Suppressor macrophage treated with lipopolysaccharide for 4 hours (primary cell): ENCODE results near the gene MUC2.

Experiments
- DNase-seq: peaks from one replicate; pipeline ENCODE4 v3.0.0-alpha.2; 2020

Gene MUC2

DNA sequence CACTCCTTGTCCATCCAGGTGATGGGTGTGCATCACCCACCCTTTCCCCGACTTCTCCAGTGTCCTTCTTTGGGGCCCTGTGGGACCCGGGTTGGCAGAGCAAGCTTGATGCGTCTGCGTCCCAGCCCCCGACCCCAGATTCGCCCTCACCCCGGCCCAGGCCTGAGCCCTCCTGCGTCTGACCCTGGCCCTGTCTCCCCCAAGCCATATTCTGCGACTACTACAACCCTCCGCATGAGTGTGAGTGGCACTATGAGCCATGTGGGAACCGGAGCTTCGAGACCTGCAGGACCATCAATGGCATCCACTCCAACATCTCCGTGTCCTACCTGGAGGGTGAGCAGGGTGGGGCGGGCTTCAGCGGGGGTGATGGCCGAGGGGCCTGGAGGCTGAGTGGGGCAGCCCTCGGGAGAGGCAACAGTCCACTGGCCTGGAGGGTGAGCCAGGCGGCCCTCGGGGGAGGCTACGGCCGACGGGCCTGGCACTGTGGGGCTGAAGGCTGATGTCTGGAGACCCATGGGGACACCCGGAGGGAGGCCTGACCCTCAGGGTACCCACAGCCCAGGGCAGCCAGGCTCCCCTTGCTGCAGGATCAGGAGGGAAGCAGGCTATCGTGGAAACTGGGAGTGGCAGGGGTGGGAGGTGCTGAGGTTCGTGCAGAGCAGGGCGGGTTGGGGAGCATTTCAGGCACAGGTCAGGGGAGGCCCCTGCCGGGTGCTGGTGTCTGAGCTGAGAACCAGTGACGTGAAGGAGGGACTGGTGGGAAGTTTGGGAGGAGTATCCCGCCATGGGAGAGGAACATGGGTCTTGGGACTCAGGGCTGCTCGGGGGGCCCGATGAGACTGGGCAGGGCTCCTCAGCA is 15.3 kb downstream of the MUC2 start:
- no peak for DNase-seq

DNA sequence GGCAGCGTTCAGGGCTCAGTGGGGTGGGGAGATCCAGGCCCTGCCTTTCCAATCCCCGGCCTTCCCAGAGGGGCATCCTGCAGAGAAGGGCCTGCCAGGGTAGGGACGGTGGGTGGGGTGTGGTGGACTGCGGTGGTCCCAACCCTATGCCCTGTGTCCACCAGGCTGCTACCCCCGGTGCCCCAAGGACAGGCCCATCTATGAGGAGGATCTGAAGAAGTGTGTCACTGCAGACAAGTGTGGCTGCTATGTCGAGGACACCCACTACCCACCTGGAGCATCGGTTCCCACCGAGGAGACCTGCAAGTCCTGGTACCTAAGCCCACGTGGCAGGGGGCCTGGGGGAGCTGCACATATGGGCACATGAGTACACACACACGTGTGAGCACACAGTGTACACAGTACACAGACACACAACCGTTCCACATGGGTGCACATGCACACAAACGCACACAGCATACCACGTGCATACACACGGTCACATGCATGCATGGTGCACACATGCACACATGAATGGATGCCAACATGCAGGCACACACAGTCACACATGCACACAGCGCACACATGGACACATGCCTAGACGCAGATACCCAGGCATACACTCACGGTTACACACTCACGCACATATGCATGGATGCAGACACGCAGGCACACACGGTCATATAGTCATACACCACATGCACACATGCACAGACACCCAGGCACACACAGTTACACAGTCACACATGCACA is 16.1 kb downstream of the MUC2 start:
- no peak for DNase-seq

DNA sequence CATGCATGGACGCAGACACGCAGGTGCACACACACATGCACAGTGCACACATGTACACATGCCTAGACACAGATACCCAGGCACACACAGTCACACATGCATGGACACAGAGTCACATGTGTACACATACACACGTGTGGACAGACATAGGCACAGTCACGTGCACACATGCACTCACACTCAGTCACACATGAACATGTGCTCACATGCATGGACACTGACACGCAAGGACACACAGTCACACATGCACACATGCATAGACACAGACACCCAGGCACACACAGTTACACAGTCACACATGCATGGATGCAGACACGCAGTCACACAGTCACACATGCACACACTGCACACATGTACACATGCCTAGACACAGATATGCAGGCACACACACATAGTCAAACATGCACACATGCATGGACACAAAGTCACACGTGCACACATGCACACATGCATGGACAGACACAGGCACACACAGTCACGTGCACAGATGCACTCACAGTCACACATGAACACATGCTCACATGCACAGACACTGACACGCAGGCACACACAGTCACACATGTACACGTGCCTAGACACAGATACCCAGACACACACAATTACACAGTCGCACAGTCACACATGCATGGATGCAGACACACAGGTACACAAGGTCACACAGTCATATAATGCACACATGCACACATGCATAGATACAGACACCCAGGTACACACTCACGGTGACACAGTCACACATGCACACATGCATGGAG is 16.8 kb downstream of the MUC2 start:
- DNase-seq: no peak

DNA sequence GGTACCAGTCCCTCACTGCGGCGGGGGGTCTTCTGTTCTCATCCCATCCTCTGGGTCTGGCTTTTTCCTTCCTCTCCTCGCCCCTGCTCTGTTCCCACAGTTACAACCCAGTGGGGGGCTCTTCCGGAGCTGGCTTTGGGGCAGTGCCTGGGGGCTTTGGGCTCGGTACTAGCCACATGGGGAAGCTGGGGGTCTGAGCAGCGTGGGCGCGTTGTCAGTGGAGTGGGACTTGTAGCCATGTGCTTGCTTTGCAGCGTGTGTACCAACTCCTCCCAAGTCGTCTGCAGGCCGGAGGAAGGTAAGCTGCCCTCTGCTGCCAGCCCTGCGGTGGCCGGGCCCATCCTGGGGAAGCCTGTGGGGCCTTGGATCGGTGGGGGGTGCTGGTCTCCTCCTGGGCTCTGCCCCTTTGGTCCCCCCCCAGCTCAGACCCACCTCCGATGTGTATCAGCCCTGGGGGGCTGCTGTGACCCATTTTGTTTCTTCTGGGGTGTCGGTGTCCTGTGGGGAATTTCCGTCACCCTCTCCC is 17.5 kb downstream of the MUC2 start:
- no peak for DNase-seq

DNA sequence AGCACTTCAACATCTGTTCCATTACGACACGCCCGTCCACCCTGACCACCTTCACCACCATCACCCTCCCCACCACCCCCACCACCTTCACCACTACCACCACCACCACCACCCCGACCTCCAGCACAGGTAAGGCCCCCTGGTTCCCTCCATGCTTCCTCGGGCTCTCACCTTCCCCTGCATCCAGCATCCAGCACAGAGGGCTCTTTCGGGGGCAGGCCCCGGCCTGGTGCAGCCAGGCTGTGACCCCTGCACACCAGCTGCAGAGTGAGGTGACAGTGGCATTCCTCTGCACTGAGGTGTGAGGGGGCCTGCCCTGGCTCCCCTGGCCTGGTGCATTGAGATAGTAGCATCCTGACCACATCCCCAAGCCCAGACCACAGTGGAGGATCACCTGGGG is 18.2 kb downstream of the MUC2 start:
- DNase-seq: no peak

DNA sequence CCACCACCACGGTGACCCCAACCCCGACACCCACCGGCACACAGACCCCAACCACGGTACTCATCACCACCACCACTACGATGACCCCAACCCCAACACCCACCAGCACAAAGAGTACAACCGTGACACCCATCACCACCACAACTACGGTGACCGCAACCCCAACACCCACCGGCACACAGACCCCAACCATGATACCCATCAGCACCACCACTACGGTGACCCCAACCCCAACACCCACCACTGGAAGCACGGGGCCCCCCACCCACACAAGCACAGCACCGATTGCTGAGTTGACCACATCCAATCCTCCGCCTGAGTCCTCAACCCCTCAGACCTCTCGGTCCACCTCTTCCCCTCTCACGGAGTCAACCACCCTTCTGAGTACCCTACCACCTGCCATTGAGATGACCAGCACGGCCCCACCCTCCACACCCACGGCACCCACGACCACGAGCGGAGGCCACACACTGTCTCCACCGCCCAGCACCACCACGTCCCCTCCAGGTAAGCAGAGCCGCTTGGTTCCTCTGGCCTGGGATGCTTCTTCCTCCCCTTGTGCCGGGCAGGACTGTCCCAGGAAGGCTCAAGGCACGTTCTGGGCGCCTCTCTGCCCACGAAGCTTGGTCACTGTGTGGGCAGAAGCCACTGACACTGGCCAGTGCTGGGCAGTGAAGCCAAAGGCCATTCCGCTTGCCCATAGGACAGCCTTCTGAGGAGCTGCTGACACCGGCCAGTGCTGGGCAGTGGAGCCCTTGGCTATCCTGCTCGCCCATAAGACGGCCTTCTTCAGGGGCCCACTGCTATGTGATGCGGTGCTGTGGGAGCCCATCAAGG is 25.1 kb downstream of the MUC2 start:
- no peak for DNase-seq

DNA sequence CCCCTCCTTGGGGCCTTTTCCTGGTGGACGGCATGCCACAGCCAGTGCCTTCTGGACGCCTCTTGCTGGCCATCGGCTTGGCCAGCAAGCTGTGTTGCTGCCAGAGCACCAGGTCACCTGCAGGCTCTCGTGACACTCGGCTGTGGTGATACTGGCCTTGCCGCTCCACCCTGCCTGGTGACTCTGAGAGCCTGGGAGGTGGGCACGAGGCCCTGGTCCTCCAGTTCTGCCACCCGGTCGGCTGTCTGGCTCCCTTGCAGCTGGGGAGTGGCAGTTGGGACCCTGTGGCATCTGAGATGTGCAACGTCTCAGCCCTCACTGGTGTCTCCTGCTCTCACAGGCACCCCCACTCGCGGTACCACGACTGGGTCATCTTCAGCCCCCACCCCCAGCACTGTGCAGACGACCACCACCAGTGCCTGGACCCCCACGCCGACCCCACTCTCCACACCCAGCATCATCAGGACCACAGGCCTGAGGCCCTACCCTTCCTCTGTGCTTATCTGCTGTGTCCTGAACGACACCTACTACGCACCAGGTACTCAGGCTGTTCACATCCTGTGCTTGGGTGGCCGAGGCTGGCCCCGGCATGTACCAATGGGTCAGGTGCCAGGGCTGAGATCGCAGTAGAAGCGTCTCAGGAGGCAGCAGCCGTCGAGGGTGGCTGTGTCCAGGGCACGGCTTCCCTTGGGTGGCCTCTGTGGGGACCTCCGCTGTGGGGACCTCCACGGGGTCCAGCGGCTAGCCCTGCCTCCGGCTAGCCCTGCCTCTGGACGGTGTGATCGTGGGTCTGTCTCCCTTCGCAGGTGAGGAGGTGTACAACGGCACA is 26.0 kb downstream of the MUC2 start:
- no peak for DNase-seq

DNA sequence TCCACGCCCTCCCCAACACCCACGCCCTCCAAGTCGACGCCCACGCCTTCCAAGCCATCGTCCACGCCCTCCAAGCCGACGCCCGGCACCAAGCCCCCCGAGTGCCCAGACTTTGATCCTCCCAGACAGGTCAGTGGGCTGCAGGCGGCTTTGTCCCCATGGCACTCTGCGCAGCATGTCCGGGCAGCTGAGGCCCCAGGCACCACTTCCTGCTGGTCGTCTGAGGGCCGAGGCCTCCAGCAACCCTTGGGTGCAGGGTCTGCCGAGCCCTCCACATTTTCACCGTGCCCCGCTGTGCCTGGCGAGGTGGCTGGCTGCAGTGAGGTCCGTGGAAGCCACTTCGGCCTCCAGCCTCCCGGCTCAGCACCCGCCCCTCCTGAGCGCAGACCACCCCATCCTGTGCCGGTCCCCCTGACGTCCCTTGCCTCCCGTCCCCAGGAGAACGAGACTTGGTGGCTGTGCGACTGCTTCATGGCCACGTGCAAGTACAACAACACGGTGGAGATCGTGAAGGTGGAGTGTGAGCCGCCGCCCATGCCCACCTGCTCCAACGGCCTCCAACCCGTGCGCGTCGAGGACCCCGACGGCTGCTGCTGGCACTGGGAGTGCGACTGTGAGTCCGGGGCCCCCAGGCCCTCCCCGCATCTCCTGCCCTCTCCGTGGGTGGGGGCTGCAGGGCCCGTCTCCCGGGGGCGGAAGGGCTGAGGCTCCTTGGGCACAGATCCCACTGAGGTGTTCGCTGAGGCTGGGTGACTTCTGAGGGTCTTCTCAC is 26.8 kb downstream of the MUC2 start:
- DNase-seq: no peak

DNA sequence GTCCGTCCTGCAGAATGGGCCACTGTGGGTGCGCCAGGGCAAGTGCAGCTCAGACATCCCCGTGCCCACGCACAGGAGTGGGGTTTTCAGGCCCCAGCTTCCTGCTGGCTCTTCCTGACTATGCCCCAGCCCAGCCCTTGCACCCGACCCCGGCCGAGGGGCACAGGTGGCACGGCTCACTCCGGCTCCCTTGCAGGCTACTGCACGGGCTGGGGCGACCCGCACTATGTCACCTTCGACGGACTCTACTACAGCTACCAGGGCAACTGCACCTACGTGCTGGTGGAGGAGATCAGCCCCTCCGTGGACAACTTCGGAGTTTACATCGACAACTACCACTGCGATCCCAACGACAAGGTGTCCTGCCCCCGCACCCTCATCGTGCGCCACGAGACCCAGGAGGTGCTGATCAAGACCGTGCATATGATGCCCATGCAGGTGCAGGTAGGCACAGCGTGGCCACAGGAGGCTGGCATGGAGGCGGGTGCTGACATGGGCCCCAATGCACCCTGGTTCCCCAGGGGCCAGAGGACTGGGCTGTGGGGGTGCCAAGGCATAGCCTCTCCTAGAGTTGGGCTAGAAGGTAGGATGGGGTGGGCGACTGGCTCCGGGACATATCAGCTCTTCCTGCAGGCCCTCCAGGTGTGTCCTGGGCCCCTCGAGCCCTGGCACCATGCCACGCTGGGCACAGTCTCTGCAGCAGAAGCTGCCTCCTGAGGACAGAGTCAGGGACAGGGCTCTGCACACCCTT is 27.7 kb downstream of the MUC2 start:
- DNase-seq: no peak

DNA sequence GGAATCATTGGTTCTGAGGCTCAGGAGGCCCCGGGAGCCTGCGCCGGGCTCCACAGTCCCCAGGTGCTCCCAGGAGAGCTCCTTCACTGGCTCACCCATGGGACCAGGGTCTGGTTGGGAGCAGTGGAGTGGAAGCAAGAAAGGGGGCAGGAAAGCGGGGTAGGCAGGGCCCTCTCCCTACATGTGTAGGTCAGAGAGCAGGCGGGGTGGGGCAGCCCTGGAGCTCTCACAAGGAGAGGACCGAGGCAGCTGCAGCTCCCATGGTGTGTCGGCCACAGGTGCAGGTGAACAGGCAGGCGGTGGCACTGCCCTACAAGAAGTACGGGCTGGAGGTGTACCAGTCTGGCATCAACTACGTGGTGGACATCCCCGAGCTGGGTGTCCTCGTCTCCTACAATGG is 28.3 kb downstream of the MUC2 start:
- DNase-seq: no peak

DNA sequence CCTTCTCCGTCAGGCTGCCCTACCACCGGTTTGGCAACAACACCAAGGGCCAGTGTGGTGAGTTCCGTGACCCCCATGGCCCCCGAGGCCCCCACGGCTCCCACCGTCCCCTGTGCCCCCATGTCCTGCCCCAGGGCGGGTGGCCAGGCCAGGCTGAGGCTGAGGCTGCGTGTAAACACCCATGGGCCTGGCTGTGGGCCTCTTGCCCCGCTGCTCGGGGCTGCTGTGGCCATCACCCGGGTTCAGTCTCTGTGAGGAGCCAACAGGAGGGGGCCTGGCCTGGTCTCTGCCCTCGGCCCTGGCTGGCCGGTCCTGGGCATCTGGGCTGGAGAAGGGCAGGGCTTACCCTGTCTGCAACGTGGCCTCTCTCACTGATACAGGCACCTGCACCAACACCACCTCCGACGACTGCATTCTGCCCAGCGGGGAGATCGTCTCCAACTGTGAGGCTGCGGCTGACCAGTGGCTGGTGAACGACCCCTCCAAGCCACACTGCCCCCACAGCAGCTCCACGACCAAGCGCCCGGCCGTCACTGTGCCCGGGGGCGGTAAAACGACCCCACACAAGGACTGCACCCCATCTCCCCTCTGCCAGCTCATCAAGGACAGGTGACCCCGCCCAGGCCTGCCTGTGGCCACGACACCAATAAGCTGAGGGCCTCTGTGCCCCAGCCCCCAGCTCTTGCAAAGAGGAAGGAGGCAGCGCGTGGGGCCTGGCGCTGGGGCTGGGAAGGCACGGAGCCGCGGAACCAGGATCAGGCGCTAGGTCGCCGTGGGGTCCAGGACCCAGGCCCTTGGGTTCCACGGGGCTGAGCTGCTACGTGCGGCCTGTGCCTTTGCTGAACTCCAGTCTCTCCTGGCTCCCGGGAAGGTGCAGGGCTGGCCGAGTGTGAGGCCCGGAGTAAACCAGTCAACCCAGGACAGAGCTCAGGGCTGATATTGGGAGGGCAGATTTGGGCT is 29.0 kb downstream of the MUC2 start:
- DNase-seq: no peak

DNA sequence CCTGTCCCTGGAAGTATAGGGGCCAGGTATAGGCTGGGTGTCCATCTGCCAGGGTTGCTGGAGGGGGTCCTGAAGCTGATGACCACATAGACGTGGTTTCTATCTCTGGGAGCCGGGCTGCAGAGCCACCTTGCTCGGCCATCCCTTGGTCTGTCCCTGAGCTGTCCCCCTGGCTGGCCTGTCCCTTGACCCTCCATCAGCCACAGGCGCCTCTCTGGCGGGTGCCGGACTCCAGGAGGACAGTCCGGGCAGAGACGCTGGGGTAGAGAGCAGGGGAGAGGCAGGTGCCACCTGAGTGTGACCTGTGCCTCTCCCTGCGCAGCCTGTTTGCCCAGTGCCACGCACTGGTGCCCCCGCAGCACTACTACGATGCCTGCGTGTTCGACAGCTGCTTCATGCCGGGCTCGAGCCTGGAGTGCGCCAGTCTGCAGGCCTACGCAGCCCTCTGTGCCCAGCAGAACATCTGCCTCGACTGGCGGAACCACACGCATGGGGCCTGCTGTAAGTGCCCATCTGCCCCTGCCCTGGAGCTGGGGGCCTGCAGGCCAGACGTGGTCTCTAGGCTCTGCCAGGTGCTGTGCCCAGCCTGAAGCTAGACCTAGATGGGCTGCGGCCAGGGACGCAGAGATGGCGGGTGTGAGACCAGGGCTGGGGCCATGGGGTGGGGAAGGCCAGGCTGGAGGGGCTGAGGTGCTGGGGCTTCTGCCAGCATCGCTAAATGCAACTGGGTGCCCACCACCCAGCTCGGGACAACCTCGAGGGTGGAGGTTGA is 29.9 kb downstream of the MUC2 start:
- DNase-seq: no peak

DNA sequence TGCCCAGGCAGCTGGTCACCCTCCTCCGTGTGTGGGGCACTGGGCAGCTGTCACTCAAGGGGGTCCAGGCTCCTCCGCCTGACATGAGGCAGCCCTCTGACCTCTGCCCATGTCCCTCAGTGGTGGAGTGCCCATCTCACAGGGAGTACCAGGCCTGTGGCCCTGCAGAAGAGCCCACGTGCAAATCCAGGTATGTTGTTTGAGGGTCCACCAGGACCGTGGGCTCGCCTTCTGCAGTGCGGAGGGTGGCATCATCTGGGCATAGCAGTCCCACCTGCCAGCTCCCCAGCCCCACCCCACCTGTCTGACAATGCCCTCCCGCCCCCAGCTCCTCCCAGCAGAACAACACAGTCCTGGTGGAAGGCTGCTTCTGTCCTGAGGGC is 30.5 kb downstream of the MUC2 start:
- DNase-seq: no peak

DNA sequence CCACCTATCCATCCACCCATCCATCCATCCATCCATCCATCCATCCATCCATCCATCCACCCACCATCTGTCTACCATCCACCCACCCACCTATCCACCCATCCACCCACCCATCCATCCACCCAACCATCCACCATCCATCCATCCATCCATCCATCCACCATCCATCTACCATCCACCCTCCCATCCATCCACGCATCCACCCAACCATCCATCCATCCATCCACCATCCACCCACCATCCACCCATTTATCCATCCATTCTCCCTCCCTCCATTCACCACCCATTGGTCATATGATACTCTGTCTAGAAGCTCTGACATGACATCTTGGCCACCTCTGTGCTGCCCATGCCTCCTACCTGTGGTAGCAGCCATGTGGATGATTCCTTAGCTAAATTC is 31.7 kb downstream of the MUC2 start:
- no peak for DNase-seq

DNA sequence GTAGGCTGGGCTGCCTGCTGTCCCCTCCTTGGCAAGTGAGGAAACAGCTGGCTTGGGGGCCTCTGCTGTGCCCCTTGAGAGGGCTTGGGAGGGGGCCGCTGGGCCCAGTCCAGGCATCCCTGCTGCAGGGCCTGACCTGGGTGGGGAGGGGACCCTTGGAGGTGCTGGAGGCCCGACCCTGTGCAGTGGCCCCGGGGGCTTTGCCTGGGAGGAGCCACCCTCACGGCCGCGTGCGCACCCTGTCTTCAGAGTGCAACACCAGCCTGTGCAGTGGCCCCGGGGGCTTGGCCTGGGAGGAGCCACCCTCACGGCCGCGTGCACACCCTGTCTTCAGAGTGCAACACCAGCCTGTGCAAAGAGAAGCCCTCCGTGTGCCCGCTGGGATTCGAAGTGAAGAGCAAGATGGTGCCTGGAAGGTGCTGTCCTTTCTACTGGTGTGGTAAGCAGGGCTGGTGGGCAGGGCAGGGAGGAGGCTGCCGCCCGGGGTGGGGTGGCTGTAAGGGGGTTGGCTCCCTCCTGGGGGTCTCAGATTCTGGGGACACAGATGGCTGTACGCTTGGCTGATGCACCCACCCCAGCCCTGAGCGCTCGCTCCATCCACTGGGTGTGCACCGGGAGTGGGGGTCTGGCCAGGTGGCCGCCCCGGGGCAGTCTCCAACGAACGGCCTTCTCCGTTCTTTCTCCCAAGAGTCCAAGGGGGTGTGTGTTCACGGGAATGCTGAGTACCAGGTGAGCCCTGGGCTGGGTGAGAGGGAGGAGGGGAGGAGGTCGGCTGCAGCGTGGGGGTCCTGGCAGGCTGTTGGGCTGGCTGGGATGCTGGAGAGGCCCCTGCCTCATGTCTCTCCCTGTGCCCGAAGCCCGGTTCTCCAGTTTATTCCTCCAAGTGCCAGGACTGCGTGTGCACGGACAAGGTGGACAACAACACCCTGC is 32.9 kb downstream of the MUC2 start:
- no peak for DNase-seq

DNA sequence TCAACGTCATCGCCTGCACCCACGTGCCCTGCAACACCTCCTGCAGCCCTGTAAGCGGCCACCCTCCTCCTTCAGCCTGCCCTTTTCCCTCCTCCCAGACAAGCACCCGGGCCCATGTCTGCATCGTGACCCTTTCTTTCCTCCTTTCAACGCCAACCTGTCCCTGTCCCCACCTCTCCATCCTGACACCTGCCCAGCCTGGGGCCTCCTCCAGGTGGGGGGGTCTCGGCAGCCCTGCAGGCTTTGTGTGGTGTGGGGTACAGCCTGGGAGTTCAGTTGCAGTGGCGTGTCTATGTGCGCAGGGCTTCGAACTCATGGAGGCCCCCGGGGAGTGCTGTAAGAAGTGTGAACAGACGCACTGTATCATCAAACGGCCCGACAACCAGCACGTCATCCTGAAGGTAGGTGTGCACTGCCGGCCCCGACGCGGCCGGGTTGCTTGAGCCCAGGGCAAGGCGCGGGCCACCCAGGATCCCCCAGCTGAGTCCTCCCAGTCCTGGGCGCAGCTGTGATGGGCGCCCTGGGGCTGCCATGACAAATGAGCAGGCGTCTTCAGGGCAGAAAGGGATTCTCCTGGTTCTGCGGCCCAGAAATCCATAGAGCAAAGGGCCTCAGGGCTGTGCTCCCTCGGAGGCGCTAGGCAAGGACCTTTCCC is 33.7 kb downstream of the MUC2 start:
- no peak for DNase-seq
